ENCODE results near the gene C1orf35.
A peak's percentile ranks its signal among the peaks of the same experiment; 100 is the strongest.

C1orf35 gene

DNA sequence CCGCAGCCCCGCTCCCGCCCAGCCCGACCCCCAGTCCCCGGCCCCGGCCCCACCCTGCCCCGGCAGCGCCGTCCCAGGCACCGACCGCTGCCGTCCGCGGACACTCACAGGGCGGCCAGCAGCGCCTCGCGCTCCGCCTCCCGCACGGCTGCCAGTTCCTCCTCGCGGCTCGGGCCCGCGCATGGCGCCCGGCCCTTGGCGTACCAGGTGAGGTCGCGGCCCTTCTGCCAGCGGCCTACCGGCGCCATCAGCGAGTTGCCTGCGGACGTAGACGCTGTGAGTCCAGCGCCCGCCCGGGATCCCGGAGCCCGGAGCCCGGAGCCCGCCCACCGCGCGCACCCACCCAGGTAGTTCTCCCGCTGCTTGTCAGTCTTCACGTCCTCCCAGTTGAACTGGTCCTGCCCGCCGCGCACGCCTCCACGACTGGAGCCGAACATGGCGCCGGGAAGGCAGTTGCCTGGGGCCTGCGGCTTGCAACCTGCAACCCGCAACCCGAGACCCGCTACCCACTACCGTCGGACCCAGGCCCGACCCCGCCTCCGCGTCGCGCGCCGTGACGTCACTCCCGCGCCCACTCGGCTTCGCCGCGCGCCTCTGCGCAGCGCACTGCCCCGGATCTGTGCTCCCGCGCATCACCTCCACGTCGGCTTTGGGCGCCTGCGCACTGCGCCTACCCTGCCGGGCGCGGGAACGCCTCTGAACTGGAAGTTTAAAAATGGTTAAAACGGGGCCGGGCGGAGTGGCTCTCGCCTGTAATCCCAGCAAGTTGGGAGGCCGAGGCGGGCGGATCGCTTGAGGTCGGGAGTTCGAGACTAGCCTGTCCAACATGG, at the start of gene C1orf35:
C1orf35 (minus strand) TSS at position 535 of the 830 bp plus-strand sequence; CDS start at position 437, 98 bp downstream.
- peak; percentile 94 for DNase-seq

DNA sequence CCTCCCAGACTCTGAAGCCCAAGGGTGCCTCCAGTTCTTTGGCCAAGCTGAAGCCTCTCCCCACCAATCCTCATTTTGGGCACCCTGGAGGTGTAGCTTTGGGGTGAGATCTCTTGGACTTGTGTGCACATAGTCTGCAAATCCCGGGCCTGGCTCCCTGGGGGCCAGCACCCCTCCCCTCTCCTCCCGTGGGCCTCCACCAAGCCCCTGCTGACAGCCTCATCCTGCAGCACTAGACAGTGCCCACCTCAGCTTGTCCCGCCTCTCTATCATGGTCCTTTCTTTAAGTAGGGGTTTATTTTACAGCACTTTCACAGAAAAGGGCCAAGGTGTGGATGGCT, 49.8 kb upstream of the C1orf35 start:
- DNase-seq = no peak

- DNase-seq = no peak
Observed at GRCh38 chr1:228152097-228152917, 49.2 kb upstream of the C1orf35 start.

GRCh38 chr1:228151180-228151925, 48.2 kb upstream of the C1orf35 start:
- DNase-seq = no peak

- DNase-seq = no peak
Observed at GRCh38 chr1:228150461-228151179, 47.5 kb upstream of the C1orf35 start.

DNA sequence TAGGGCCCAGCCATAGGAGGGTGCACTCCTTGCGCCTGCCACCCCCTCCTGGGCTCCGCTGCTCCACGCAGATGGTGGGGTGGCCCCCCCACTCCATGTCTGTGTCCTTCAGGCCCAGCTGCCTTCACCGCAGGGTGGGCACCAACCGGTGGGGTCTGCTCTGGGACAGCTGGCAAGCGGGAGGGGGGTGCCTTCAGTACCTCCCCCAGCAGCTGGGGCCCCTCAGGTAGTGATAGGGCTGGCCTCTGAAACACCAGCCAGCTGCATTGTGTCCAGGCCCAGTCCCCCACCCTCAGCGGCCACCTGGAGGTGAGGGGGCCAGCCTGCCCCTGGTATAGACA, 47.0 kb upstream of the C1orf35 start:
- DNase-seq = no peak

DNA sequence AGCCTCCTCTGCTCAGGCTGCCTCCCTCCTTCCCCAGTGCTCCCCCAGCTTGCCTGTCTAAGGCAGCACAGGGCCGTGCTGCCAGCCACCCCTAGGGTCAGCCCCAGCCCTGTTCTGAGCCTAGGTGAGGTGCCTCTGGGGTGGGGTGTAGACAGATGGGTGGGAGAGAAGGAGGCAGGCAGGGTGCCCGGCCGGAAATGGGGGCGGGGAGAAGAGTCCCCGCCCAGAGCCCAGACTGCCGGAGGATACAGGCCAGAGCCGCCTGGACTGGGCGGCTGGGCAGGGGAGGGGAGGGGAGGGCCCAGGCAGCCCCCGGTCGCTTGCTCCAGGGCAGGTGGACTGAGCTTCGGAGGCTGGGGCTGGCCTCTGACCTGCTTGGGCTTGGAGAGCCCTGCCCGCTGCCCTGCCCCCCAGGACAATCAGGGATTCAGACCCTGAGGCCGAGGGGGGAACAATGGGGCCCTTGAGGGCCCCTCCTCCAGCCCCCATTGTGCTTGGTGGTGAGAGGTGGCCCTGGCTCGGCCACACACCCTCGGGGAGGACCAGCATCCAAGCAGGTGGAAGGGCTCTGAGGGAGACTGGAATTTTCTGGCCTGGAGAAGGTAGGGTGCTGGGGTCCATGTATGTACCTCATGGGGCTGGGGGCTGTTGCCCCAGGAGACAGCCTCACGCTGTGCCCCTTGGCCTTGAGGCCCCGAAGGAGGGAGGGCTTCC, 46.4 kb upstream of the C1orf35 start, which contains the start of gene GJC2:
GJC2 (plus strand) TSS at position 525 of the 714 bp plus-strand sequence. CDS start 7,829 bp downstream, outside the sequence.
- DNase-seq = no peak

DNA sequence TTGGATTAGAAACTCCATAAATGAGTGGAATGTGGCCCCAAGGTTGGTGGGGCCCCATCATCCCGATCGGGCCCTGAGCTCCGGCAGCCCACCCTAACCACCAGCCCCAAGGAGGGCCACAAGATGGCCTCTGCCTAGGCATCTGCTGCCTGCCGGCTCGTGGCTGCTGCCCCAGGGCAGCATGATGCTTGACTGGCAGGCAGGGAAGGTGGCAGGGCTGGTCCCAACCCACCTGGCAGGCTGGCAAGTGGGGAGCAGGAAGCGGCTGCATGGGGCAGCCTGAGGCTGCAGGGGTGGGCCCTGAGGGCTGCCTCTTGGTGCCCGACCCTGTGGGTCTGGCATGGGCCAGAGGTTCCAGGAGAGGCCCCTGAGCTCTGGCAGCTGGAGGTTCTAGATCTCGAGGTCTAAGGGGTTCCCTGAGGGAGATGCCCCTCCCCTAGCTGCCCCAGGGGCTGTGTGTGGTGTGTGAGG, 45.8 kb upstream of the C1orf35 start:
- DNase-seq = no peak

DNA sequence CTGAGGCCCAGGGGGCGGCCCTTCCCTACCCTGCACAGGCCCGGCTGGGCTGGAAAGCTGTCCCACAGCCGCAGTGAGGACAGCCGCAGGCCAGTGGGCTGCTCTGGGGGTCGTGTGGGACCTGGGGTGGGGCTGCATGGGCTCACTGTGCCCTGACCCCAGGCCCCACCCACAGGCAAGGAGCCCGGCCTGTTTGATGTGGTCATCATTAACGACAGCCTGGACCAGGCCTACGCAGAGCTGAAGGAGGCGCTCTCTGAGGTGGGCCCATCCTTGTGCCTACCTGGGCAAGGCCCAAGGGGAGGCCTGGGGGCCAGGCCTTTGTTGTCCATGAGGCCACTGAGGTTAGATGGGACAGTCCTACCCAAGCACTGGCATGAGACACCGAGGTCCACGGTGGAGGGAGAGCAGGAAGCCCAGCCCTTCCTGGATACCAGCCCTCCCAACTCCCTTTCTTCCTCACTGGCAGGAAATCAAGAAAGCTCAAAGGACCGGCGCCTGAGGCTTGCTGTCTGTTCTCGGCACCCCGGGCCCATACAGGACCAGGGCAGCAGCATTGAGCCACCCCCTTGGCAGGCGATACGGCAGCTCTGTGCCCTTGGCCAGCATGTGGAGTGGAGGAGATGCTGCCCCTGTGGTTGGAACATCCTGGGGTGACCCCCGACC, 45.2 kb upstream of the C1orf35 start:
- DNase-seq = no peak

- no peak for DNase-seq
Observed at GRCh38 chr1:228147768-228148167, 44.6 kb upstream of the C1orf35 start.

- no peak for DNase-seq
Observed at GRCh38 chr1:228147151-228147693, 44.1 kb upstream of the C1orf35 start.

DNA sequence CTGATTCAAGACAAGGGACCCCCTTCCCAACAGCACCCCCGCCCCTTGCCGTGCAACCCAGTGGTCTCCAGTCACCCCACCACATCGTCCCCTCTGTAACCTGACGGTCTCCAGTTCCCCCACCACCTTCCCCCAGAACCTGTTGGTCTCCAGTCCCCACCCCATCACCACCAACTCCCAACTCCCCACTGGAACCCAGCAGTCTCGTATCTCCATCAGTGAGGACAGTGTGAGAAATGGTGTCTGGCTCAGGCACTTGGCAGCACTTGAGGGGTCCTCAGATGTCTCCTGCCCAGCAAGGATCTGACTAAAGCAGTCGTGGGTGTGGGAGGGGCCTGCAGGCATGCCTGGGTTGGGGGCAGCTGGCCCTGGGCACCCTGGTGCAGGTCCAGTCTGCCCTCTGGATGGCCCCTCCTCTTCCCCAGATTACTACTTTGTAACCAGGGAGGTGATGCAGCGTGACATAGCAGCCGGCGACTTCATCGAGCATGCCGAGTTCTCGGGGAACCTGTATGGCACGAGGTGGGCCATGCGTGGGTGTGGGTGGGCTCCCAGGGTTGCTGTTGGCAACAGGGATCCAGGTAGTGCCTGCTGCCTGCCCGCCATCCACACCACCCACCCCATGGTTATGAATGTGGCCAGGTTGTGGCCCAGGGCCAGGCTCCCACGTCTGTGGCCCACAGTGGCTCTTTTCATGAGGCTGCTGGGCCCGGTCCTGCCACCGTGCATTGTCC, 43.5 kb upstream of the C1orf35 start:
- DNase-seq = no peak

GRCh38 chr1:228145463-228146416, 42.6 kb upstream of the C1orf35 start:
- DNase-seq = peak; percentile 90

DNA sequence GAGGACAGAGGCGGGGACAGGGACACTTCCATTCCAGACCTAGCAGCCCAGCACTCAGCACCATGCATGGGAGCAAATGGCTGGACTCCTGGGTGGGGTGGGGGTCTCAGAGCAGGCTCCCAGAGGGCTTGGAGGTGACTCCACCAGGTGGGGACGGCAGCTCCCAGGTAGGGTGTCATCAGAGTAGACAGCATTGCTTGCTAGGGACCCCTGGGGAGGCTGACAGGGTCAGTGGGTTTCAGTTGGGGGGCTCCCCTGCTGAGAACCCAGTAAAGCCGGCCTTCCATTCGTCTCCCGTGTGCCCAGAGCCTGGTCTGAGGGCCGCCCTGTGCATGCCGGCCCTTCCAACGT, 41.8 kb upstream of the C1orf35 start:
- no peak for DNase-seq

DNA sequence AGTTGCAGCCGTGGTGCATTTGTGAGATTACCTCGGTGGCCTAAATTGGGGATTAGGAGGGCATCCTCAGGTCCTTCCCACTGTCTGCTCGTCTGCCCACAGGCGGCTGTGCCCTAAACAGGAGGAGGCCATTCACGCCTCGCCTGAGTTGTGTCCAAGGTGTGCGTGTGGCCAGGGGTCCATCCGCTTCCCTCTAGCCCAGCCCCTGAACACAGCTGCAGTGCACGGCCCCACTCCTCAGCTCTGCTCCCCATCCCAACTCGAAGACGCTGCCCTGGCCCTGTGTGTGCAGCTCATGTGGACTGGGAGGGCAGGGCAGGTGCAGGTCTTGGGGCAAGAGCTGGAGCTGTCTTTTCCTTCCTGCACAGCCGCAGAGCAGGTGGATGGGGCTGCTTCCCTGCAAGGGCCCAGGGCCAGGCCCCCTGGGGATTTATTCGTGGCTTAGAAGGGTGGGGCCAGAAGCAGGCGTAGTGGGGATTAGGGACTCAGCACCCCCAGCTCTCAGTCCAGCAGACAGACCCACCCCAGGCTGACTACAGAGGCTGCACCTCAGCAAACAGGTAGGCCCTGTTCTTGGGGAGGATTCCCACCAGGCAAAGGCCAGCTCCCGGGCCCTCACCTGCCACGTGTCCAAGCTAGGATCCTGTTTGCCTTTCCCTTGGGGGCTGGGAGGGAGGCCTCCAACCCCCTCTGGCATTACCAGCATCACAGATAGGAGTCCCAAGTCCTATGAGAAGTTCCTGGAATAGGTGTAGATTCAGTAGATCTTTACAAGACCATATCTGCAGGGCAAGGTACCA, 41.3 kb upstream of the C1orf35 start:
- no peak for DNase-seq

DNA sequence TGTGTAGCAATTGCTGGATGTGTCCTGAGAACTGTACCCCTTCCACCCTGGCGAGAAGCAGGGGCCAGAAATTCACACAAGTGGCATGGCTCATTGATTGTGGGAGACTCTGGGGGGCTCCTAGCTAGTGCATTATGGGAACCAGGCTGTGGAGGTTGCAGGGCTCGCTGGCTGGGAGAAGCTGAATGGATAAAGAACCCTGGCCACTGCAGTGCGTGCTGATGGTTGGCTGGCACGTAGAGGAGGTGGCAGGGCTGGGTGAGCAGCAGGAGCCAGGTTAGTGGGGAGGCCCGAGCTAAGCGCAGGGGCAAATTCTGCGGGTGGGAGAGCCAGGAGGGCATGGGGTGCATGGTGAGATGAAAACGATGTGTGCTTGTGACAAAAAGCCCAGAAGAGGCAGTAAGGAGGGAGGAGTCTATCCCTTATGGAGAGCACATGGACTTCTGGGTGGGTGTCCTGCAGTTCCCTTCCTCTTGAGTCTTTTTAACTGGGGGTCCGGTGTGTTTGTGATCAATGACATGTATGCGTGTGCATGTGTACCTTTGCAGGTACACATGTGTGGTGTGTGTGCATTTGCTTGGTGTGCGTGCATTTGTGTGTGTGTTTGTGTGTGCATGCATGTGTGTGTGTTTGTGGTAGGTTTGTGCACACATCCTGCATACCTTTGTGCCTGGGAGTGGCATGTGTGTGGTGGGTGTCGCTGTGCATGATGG, 40.5 kb upstream of the C1orf35 start:
- no peak for DNase-seq

DNA sequence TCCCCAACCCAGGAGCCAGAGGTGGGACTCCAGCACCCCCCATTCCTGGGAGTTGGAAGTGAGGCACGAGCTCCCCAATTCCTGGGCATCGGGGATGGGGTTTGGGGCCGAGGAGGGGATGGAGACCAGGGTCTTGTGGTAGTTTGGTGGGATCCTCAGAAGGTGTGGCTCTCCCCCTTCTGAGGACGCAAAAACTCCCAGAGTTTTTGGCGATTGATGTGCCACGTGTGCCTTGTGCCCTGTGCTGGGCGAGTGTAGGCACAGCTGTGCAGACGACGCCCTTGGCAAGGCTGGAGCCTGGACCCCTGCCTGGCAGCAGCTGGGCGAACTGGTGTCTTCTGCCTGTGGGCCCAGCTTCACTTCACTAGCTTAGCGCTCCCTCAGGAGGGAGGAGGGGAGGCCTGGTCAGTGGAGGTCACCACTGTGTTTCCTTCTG, 39.6 kb upstream of the C1orf35 start:
- no peak for DNase-seq

Measured in hematopoietic multipotent progenitor cell treated with erythropoietin and hydrocortisone succinate and interleukin-3 and kit ligand, for 8 days (in vitro differentiated cells).